HEK293 (cell line): ENCODE results near the gene CDK5R1.

Source experiments
- CTCF ChIP-seq: fragments of 450-650 bp; formaldehyde crosslinking; IDR thresholded peaks from 2 replicates; pipeline ENCODE4 v1.5.1; 2016; ENCODE audit warnings: missing biosample characterization, missing genetic modification characterization
- SP2 ChIP-seq: fragments of 450-650 bp; formaldehyde crosslinking; IDR thresholded peaks from 2 replicates; pipeline ENCODE4 v1.5.1; 2016; ENCODE audit warnings: missing biosample characterization, missing genetic modification characterization
- TCF7L2 ChIP-seq: IDR thresholded peaks from 2 replicates; pipeline ENCODE4 v1.6.1; 2011; ENCODE audit warnings: low read depth, mild to moderate bottlenecking, inconsistent platforms, low read length, moderate library complexity, borderline replicate concordance
- ZBTB17 ChIP-seq: fragments of 450-650 bp; formaldehyde crosslinking; IDR thresholded peaks from 2 replicates; pipeline ENCODE4 v1.5.1; 2016; ENCODE audit warnings: missing biosample characterization, missing genetic modification characterization
- ZBTB20 ChIP-seq: fragments of 450-650 bp; formaldehyde crosslinking; IDR thresholded peaks from 2 replicates; pipeline ENCODE4 v1.5.1; 2016; ENCODE audit warnings: missing biosample characterization, missing genetic modification characterization
- ZBTB8A ChIP-seq: fragments of 450-650 bp; formaldehyde crosslinking; IDR thresholded peaks from 2 replicates; pipeline ENCODE4 v1.5.1; 2016; ENCODE audit warnings: missing biosample characterization, missing genetic modification characterization
- ZNF274 ChIP-seq, 2 experiments: fragments of 200-500 bp in 1 of 2; fragments of 450-650 bp in 1 of 2; sonication (Bioruptor generic) in 1 of 2; formaldehyde crosslinking in 1 of 2; IDR thresholded peaks; 2 replicates each; pipeline versions ENCODE4 v1.5.1 to v1.6.1; 2014 to 2016; ENCODE audit warnings: borderline replicate concordance in 1 of 2, inconsistent platforms in 1 of 2, low read length in 1 of 2, missing biosample characterization in 1 of 2, missing genetic modification characterization in 1 of 2
- ZNF473 ChIP-seq: fragments of 450-650 bp; formaldehyde crosslinking; IDR thresholded peaks from 2 replicates; pipeline ENCODE4 v1.5.1; 2017; ENCODE audit warnings: missing biosample characterization, missing genetic modification characterization
- ZNF521 ChIP-seq: fragments of 450-650 bp; formaldehyde crosslinking; IDR thresholded peaks from 2 replicates; pipeline ENCODE4 v1.5.1; 2017; ENCODE audit warnings: missing biosample characterization, mild to moderate bottlenecking, missing genetic modification characterization
- ZNF768 ChIP-seq: fragments of 450-650 bp; formaldehyde crosslinking; IDR thresholded peaks from 2 replicates; pipeline ENCODE4 v1.5.1; 2018; ENCODE audit warnings: missing biosample characterization, mild to moderate bottlenecking, missing genetic modification characterization
- ZNF776 ChIP-seq: fragments of 450-650 bp; formaldehyde crosslinking; IDR thresholded peaks from 2 replicates; pipeline ENCODE4 v1.5.0; 2017; ENCODE audit warnings: missing biosample characterization, missing genetic modification characterization, borderline replicate concordance

GRCh38 chr17:32440722-32441121 is 46.1 kb upstream of the CDK5R1 start:
- TF ChIP-seq TCF7L2 = no peak
- TF ChIP-seq ZNF768 = no peak
- no peak for TF ChIP-seq ZNF521
- no peak for TF ChIP-seq ZNF274 (IDR thresholded peaks at IDR 0.05; ENCODE audit: low read length)
- TF ChIP-seq ZNF274 (tag by site-specific recombination; IDR thresholded peaks at IDR 0.05; ENCODE audit: borderline replicate concordance) = no peak
- no peak for TF ChIP-seq CTCF
- no peak for TF ChIP-seq ZNF473 (tag by site-specific recombination)
- TF ChIP-seq SP2 = no peak
- TF ChIP-seq ZBTB20 (tag by site-specific recombination) = no peak
- TF ChIP-seq ZBTB8A (tag by site-specific recombination) = no peak
- TF ChIP-seq ZBTB17 (tag by site-specific recombination) = no peak
- TF ChIP-seq ZNF776 (tag by site-specific recombination) = no peak
